ENCODE measurements around the gene PRKCA. TPM values are rescaled to one million over a fixed set of nuclear protein-coding genes. Genes with fewer than 3 reads are reported as not detected.

The PRKCA gene
- total RNA-seq, 1 donor from 2014 or later, result 6.7 TPM

- no peak overlapping the region for H3K4me3 ChIP-seq (ENCODE audit: low read depth, low read length)
- no peak for DNase-seq (ENCODE audit: low read depth)
- TF ChIP-seq CTCF (conservative IDR thresholded peaks at IDR 0.05; ENCODE audit: low read depth, low read length), result no peak
Observed at GRCh38 chr17:66535611-66536010, 233.2 kb downstream of the PRKCA start.

- no peak overlapping the region for H3K4me3 ChIP-seq (ENCODE audit: low read depth, low read length)
- DNase-seq (ENCODE audit: low read depth), result no peak
- TF ChIP-seq CTCF (conservative IDR thresholded peaks at IDR 0.05; ENCODE audit: low read depth, low read length), result no peak
Observed at GRCh38 chr17:66537502-66537901, 235.1 kb downstream of the PRKCA start.

GRCh38 chr17:66538776-66539175 lies 236.4 kb downstream of the PRKCA start:
- no peak overlapping the region for H3K4me3 ChIP-seq (ENCODE audit: low read depth, low read length)
- no peak for TF ChIP-seq CTCF (conservative IDR thresholded peaks at IDR 0.05; ENCODE audit: low read depth, low read length)
- DNase-seq (ENCODE audit: low read depth), result no peak

- DNase-seq (ENCODE audit: low read depth), result no peak
- no peak overlapping the region for H3K4me3 ChIP-seq (ENCODE audit: low read depth, low read length)
- no peak for TF ChIP-seq CTCF (conservative IDR thresholded peaks at IDR 0.05; ENCODE audit: low read depth, low read length)
Observed at GRCh38 chr17:66540131-66540781, 237.8 kb downstream of the PRKCA start.

GRCh38 chr17:66541461-66542128 lies 239.2 kb downstream of the PRKCA start:
- no peak overlapping the region for H3K4me3 ChIP-seq (ENCODE audit: low read depth, low read length)
- no peak for TF ChIP-seq CTCF (conservative IDR thresholded peaks at IDR 0.05; ENCODE audit: low read depth, low read length)
- no peak for DNase-seq (ENCODE audit: low read depth)

- no peak for DNase-seq (ENCODE audit: low read depth)
- no peak for TF ChIP-seq CTCF (conservative IDR thresholded peaks at IDR 0.05; ENCODE audit: low read depth, low read length)
- no peak overlapping the region for H3K4me3 ChIP-seq (ENCODE audit: low read depth, low read length)
Observed at GRCh38 chr17:66542129-66542966, 239.9 kb downstream of the PRKCA start.
